Adipose tissue (tissue), 3 donors: ENCODE measurements around the gene OR52A5. TPM values are rescaled to one million over a fixed set of nuclear protein-coding genes. Genes with fewer than 3 reads are reported as not detected.
"Not testable (repeated sequence)": the region's sequence is repeated elsewhere in the genome, so short reads cannot be mapped to it uniquely, and the experiment has no call there.

ENCODE experiments used
- H3K27ac ChIP-seq: one replicate; pipeline ENCODE4 v1.5.1; 2013; ENCODE audit warnings: low read depth, low read length
- WGBS, 3 donors: extraction: QIAGEN DNeasy Blood & Tissue Kit; methylation state at CpG; one replicate each; pipeline ENCODE4 v1.1.7; 2013; 5-methylcytosine and 5-hydroxymethylcytosine counted together
- polyA plus RNA-seq, 3 donors: library from polyadenylated mRNA; stranded (reverse); fragments of 200-250 nt; gene quantifications; one replicate each; pipeline ENCODE4 v1.2.3, GENCODE V29; 2013
- donor health status: healthy with polysubstance abuse.
- donor health status: Bipolar disorder and iron deficiency.
- donor health status: healthy.

The OR52A5 gene
- not detected for polyA plus RNA-seq

DNA sequence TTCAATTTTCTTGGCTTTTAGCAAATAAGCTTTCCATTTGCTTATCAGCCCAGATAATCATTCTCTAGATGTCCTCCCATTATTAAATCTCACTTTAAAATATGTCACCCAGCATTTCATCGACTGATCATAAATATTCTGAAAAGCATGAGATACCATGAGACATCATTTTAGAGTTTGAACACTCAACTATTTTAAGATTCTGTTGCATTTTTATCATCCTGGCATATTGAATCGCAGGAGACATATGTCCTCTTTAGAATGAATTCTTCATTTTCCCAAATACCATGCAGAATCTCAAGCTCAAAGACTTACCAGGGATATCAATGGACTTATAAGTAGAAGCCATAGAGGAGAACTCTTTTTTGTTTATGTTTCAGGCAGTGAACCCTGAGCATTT is at the start of gene OR52A5:
OR52A5 (minus strand) TSS at position 361 of the 400 bp plus-strand sequence. CDS start 5,714 bp downstream, outside the sequence.
- 79 to 89% (median 86%) methylated on average over 2 of the region's 2 CpGs for WGBS, 3 donors

DNA sequence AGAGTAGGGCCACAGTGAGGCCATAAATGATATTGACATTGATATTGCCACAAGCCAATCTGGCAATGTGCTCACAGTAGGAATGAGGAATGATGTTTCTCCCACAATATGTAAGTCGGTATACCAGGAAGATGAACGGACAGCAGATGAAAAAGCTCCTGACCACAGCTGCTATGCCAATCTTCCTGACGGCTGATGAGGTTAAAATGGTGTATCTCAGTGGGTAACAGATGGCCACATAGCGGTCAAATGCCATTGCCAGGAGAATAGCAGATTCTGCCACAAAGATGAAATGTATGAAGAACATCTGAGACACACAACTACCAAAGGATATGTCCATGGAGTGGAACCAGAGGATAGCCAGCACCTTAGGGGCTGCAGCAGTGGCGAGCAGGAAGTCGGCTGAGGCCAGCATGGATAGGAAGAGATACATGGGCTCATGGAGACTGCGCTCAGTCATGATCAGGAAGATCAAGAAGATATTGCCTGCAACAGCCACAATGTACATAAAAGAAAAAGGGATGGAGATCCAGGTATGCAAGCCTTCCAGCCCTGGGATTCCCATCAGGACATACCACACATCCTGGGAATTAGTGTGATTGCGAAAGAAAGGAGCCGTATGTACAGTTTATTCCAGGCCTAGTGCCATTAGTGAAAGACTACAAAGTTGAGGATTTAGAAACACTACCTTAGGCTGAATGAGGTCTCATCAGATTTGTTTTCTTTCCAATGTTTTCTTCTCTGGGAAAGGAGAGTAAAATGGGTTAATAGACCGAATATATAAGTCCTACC is 40.1 kb upstream of the OR52A5 start:
- no peak overlapping the region for H3K27ac ChIP-seq
- 77 to 85% (median 84%) methylated on average over 10 of the region's 10 CpGs for WGBS, 3 donors

More for the DNA sequence above, at the start of gene OR52A5:
- H3K27ac ChIP-seq: no peak within 1 kb of the TSS

DNA sequence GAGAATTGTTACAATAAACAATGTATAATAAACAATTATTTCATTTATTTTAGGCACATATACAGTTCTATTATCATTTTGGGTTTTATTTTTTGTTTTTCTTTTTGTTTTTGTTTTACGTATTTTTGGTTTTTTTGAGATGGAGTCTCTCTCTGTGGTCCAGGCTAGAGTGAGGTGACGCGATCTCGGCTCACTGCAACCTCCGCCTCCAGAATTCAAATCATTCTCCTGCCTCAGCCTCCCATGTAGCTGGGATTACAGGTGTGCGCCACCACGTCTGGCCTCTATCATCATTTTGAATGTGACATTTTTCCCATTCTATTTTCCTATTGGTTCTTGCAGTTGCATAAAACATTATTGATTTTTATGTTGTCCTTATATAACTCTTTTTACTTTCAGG is 36.8 kb upstream of the OR52A5 start:
- H3K27ac ChIP-seq: no peak overlapping the region
- 86 to 91% (median 91%) methylated on average over 7 of the region's 7 CpGs for WGBS, 3 donors

DNA sequence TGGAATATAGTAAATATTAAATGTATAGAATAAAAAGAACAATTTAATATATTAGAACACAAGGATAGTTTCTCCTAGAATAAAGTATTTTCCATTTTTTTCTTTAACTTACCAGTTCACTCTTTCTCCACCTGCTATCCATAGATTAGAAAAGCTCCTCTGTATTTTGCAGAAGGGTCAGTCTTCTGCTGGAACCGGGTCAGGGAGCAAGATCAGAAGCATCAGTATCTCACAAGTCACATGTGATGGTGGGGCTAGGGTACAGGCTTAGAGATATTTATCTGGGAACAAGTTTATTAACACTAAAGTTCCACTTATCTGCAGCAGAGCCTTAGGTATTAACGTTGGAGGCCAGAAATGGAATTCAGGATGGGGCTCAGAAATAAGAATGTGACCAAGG is 33.7 kb upstream of the OR52A5 start:
- H3K27ac ChIP-seq: no peak overlapping the region
- 50 to 69% (median 64%) methylated on average over 2 of the region's 2 CpGs for WGBS, 3 donors

DNA sequence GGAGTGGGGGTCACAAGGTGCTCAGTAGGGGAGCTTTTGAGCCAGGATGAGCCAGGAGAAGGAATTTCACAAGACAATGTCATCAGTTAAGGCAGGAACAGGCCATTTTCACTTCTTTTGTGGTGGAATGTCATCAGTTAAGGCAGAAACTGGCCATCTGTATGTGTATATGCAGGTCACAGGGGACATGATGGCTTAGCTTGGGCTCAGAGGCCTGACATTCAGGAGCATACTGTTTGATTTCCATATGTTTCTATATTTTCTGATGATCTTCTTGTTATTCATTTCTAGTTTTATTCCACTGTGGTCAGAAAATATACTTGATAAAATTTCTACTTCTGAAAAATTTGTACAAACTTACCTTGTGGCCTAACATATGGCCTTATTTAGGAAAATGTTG is 27.7 kb upstream of the OR52A5 start:
- not testable (repeated sequence) for H3K27ac ChIP-seq

DNA sequence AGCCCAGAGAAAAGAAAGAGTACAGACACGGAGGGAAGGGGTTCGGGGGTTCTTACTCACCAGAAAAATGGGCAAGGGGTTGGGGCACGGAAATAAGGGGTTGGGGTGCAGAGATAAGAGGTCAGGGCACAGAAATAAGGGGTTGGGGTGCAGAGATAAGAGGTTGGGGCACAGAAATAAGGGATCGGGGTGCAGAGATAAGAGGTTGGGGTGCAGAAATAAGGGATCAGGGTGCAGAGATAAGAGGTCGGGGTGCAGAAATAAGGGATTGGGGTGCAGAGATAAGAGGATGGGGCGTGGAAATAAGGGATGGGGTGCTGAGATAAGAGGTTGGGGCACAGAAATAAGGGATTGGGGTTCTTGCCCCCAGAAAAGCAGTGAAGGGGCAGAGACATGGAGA is 26.7 kb upstream of the OR52A5 start:
- WGBS, 3 donors: 67 to 85% (median 83%) methylated on average over 6 of the region's 6 CpGs

DNA sequence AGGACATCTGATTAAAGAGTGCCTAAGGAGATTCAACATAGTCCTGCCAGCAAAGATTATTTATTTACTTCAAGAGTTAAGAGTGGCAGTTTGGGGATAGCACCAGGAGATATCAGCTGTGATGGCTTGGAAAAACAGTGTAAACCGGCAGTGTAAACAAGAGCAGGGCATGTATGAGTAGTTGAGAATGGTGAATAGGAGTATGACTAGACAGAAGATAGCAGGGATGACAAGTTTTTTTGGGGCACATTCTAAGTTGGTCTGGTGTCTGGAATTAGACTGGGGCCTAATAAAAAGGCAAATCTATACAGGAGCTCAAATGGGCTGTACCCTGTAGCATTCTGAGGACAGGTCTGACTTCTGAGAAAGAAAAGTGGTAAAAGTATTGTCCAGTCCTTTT is 22.9 kb upstream of the OR52A5 start:
- H3K27ac ChIP-seq: not testable (repeated sequence)
- no CpG with 5 or more reads among the region's 1 CpG for WGBS, 3 donors

More for the DNA sequence above, 26.7 kb upstream of the OR52A5 start:
- not testable (repeated sequence) for H3K27ac ChIP-seq

DNA sequence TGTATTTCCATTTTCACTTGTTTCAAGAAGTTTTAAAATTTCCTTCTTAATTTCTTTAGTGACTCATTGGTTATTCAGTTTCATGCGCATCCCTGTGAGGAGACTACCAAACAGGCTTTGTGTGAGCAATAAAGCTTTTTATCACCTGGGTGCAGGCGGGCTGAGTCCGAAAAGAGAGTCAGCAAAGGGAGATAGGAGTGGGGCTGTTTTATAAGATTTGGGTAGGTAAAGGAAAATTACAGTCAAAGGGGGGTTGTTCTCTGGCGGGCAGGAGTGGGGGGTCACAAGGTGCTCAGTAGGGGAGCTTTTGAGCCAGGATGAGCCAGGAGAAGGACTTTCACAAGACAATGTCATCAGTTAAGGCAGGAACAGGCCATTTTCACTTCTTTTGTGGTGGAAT is 22.1 kb upstream of the OR52A5 start:
- WGBS, 3 donors: 79 to 82% (median 80%) methylated on average over 4 of the region's 4 CpGs
- not testable (repeated sequence) for H3K27ac ChIP-seq

DNA sequence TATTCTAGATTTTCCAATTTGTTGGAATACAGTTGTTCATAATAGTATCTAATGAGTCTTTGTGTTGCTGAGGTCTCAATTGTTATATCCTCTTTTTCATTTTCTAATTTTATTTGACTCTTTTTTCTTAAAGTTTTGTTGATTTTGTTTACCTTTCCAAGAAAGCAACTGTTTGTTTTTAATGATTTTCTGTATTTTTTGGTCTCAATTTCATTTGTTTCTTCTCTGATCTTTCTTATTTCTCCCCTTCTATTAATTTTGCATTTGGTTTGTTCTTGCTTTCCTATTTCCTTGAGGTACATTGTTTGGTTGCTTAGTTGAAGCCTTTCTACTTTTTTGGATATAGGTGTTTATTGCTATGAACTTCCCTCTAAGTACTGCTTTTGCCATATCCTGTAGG is 21.6 kb upstream of the OR52A5 start:
- H3K27ac ChIP-seq: no peak overlapping the region

DNA sequence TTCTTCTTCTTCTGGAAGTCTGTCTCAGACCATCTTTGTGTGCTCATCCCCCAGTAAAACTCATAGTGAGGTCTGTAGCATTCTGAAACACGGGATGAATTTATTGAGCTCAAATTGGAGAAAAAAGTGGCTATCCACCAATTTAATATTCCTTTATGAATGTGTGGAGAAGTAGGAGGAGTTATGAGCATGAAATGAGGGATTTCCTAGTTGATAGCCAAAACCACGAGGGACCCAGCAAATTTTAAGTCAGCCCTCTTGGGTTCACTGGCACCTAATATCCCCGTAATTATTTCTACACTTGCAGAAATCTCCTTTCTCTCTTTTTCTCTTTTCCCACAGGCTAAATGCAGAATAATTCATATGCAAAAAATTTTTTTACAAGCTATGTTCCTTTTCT is 16.5 kb upstream of the OR52A5 start, which contains the start of gene OR52A1:
OR52A1 (minus strand) TSS at position 101 of the 400 bp plus-strand sequence. CDS start 2,388 bp downstream, outside the sequence.
- no peak within 1 kb of the TSS for H3K27ac ChIP-seq
- WGBS, 3 donors: 65 to 74% (median 68%) methylated on average over 3 of the region's 3 CpGs

DNA sequence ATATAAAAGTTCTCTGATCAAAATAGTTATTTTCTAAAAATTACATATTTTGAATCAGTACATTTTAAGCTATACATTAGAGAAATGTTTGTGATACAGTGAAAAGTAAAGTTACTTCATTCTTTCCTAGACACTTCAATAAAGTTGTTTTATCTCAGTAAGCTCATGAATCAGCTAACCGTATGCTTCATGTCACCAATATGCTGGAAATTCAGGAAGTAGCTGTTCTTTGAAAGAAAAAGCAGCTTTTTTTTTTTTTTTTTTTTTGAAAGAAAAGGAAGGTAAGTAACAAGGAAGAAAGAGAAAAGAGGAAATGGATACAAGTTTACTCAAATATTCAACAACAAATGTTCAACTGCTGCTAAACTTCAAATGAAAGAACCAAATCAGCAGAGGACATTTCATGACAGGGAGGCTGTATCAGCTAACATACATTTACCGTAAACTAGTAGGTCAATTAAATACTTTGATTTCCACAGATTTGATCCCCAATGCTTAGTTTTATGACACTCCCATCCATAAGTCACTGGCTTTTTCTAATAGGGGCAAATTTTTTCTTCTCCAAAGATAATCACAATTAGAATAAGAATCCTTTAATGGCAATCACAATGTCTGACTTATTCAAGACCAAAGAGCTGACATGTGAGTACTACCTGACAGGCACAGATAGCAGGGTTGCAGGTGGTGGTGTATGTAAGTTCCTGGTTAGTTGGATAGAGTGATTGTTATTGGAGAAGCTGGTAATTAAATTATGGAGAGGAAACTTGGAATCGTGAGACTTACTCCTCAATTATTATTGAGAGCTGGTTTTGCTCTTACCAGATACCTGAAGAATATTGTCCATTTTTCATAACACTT is 15.6 kb upstream of the OR52A5 start:
- 45 to 58% (median 56%) methylated on average over 3 of the region's 3 CpGs for WGBS, 3 donors
- no peak overlapping the region for H3K27ac ChIP-seq

DNA sequence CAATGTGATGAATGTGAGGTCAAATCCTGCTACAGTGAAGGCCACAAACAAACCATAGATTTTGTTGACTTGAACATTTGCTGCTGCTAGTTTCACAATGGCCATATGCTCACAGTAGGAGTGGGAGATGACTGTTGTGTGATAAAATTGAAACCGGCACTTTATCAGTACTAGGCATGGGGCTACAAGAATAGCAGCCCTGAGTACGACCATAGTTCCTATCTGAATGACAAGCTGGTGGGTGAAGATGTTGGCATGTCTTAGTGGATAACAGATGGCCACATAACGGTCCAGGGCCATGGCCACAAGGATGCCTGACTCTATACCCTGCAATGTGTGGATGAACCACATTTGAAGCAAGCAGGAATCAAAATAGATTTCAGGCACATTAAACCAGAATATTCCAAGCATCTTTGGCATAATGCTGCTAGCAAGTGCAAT is 13.6 kb upstream of the OR52A5 start:
- WGBS, 3 donors: 57 to 66% (median 57%) methylated on average over 3 of the region's 3 CpGs

DNA sequence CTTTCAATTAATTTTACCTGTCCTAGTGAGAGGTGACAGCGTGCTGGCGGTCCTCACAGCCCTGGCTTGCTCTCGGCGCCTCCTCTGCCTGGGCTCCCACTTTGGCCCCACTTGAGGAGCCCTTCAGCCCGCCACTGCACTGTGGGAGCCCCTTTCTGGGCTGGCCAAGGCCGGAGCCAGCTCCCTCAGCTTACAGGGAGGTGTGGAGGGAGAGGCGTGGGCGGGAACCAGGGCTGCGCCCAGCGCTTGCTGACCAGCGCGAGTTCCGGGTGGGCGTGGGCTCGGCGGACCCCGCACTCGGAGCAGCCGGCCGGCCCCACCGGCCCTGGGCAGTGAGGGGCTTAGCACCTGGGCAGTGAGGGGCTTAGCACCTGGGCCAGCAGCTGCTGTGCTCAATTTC is 6.0 kb upstream of the OR52A5 start:
- WGBS, 3 donors: 92 to 94% (median 93%) methylated on average over 21 of the region's 21 CpGs
- H3K27ac ChIP-seq: not testable (repeated sequence)

More for the DNA sequence above, 13.6 kb upstream of the OR52A5 start:
- no peak overlapping the region for H3K27ac ChIP-seq

DNA sequence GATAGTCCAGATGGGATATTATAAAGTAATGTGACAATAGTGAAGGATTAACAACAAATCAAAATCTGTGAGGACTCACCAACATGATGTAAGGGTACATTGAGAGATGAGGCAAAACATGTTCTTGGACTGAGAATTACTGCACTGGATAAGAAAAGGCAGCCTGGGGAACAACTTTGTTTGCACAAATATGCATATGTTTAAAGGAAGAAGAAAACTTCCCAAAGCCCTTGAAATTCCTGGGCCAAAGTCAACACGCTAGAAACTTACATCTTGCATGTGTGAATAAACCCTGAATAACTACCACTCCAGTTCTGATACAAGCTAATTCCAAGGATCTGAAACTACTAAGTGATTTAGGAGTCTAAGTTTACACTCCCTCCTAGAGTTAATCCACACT is 1.1 kb downstream of the OR52A5 start:
- no peak overlapping the region for H3K27ac ChIP-seq
- WGBS, 3 donors: 52 to 78% (median 77%) methylated on average over 1 of the region's 1 CpG

DNA sequence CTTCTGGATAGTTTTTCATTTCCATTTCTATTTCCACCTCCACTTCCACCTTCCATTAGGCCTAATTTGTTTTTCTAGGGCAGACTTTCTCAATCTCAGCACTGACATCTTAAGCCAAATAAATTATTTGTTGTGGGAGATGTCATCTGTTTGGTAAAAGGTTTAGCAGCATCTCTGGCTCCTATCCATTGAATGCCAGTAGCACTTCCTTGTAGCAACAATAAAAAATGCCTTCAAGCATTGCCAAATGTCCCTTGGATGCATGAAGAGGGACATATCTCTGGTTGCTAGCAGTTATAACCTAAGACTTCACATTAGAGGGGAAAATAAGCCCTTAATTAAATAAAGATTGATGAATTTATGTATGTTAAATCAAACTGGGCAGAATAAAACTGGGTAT is 1.9 kb downstream of the OR52A5 start:
- H3K27ac ChIP-seq: no peak overlapping the region

DNA sequence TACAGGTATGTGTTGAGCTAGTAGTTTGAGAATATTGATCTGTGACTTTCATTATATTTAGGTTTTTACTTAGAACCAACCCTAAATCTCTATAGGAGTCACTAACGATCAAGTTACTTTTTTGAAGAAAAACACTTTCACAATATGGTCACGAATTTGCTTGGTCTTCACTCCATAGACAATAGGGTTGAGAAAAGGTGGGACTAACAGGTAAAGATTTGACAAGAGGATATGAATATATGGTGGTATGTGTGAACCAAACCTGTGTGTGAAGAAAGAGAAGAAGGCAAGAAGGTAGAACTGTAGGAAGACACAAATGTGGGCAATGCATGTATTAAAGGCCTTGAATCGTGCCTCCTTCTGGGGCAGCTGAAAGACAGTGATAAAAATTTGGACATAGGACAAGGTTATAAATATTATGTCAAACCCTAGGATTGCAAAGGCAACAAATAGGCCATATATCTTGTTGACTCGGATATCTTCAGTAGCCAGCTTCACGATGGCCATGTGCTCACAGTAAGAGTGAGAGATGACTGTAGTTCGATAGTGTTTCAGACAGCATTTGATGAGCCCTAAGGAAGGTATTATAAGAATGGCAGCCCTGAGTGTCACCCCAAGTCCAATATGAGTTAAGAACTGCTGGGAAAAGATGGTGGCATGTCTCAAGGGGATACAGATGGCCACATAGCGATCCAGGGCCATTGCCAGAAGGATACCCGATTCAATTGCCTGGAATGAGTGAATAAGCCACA is 6.4 kb downstream of the OR52A5 start:
- H3K27ac ChIP-seq: no peak overlapping the region
- 84 to 86% (median 86%) methylated on average over 8 of the region's 8 CpGs for whole genome bisulfite sequencing, 3 donors

DNA sequence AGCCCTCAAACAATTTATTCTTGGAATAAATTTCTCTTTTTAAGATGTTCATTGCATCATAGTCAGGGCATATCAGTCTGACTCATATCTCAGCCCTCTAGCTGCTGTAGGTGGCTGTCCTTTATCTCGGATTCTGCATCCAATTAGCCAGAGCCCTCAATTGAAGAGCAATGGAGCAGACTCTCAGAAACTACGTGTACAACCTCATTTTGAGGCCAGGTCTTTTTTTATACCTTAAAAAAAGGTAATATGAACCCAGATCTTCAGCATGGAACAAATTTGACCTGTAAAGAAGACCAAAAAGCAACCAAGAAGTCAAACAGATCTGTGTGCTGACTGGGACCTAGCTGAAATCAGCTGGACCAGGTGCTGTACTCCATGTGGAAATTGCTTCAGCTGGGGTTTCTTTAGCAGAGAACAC is 8.7 kb downstream of the OR52A5 start:
- no peak overlapping the region for H3K27ac ChIP-seq
- 61 to 71% (median 63%) methylated on average over 2 of the region's 2 CpGs for WGBS, 3 donors

DNA sequence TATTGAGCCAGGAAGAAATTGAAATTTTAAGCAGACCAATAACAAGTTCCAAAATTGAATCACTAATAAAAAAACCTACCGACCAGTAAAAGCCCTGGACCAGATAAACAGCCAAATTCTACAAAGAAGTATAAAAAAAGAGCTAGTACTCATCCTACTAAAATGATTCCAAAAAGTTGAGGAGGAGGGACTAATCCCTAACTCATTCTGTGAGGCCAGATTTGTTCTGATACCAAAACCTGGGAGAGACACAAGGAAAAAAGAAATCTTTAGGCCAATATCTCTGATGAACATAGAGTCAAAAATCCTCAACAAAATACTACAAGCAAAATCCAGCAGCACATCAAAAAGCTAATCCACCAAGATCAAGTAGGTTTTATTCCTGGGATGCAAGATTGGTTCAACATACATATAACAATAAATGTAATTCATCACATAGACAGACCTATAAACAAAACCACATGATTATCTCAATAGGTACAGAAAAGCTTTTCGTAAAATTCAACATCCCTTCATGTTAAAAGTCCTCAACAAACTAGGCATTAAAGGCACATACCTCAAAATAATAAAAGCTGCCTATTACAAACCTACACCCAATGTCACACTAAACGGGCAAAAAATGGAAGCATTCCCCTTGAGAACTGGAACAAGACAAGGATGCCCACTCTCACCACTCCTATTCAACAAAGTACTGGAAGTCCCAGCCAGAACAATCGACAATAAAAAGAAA is 13.1 kb downstream of the OR52A5 start:
- no peak overlapping the region for H3K27ac ChIP-seq
- WGBS, 3 donors: 59 to 69% (median 64%) methylated on average over 4 of the region's 4 CpGs
